Superior temporal gyrus (tissue), 1 donor: ENCODE data around the gene MAPK1.
A peak's percentile ranks its signal among the peaks of the same experiment; 100 is the strongest.
"Not testable (repeated sequence)": the region's sequence is repeated elsewhere in the genome, so short reads cannot be mapped to it uniquely, and the experiment has no call there.

Experiments used
- DNase-seq: peaks from one replicate; pipeline ENCODE4 v3.0.0-alpha.2; 2016; ENCODE audit errors: extremely low spot score

The MAPK1 gene

DNA sequence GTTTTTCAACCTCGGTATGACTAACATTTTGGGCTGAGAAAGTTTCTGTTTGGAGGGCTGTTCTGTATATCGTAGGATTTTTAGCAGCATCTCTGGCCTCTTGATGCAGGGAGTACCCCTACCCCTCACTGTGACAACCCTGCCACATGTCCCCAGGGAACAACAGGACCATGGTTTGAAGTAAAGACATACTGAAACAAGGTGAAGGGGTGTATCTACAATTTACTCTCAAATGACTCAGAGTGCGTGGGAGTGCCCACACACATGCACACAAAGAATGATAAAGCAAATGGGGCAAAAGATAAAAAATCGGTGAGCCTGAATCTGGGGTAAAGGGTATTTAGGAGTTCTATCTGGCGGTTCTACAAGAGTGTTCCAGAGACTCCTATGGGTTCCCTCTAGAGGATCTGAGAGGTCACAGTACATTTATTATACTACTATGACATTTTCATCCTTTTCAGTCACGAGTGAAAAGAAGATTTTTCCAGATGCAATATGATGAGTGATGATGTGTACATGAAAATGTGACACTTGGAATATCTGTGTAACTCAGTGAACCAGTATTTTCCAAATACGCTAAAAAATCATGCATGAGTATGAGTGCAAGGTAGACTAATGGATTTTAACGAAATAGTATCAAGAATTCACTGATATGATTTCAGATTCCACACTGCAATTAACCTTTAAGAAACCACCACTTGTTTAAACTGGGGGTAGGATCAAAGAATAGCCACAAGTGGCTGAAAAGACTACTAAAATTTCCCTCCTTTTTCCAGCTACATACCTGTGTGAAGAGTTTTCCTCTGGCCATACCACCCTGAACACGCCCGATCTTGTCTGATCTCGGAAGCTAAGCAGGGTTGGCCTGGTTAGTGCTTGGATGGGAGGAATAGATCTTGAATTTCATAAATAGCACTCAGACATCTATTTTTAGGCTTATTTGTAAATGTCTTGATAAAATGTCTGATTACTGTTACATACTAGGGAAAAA is 75.5 kb downstream of the MAPK1 start:
- peak; percentile 36 for DNase-seq

DNA sequence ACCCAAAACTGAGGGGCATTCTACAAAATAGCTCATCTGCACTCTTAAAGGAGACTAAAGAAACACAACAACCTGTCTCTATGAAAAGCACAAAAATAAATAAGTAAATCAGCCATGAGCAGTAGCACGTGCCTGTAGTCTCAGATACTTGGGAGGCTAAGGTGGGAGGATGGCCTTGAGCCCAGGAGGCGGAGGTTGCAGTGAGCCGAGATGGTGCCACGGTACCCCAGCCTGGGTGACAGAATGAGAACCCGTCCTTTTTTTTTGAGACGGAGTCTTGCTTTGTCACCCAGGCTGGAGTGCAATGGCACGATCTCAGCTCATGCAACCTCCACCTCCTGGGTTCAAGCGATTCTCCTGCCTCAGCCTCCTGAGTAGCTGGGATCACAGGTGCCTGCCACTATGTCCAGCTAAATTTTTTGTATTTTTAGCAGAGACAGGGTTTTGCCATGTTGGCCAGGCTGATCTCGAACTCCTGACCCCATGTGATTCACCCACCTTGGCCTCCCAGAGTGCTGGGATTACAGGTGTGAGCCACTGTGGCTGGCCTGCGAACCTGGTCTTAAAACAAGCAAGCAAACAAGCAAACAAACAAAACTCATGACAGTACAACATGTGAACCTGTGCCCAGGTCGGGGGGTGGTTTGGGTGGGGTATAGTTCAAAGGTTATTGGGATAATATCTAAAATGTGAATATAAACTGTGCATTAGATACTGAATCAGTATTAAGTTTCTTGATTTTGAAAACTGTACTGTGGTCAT is 76.4 kb downstream of the MAPK1 start:
- peak; percentile 2 for DNase-seq

DNA sequence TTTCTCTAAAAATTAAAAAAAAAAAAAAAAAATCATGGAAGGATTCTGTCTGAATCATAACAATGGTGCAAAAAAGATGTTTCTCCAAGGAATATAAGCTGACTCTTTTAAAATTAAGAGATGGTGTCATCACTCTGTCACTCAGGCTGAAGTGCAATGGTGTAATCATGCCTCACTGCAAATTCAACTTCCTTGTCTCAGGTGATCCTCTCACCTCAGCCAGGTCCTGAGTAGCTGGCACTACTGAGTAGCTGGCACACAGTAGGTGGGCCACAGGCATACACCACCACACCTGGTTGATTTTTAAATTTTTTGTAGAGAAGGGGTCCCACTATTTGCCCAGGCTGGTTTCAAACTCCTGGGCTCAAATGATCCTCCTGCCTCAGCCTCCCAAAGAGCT is 77.1 kb downstream of the MAPK1 start:
- DNase-seq: no peak

DNA sequence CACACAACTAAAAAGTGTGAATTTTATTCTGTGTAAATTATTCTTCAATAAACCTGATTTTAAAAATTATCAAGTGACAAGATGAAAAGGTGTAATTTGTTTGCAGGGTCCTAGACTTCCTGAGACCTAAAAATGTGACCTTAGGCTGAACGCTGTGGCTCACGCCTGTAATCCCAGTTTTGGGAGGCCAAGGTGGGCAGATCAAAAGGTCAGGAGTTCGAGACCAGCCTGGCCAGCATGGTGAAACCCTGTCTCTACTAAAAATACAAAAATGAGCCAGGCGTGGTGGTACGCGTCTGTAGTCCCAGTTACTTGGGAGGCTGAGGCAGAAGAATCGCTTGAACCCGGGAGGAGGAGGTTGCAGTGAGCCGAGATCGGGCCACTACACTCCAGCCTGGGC is 79.9 kb downstream of the MAPK1 start:
- not testable (repeated sequence) for DNase-seq

DNA sequence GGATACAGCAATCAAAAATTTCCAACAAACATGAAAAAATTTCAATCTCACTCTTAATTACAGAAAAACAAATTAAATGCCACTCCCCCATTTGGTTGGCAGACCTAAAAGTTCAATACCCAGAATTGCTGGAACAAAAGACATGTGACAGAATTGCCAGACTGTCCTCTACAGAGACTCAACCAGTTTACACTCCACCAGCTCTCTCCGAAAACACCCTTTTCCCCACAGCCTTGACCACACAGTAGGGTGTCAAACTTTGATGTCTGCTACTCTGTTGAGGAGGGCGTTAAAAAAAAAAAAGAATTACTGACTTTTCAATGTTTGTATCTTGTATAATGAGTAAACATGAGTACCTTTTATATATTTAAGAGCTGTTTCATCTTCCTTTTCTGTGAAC is 87.2 kb downstream of the MAPK1 start:
- no peak for DNase-seq

DNA sequence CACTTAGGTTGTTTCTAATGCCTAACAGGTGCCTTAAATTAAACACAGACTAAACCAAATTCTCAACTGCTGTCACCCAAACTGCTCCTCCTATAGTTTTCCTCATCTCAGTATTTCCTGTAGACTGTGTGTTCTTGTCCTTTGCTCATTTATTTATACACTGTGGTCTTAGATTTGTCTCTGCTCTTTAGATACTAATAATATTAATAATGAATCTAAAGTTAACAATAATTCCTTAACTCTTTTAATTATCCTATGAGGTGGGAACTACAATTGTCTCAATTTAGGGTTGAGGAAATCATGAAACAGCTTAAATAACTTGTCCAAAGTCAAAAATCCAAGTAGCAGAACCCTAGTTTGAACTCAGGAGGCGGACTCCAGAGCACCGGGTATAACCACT is 88.0 kb downstream of the MAPK1 start:
- DNase-seq: no peak

DNA sequence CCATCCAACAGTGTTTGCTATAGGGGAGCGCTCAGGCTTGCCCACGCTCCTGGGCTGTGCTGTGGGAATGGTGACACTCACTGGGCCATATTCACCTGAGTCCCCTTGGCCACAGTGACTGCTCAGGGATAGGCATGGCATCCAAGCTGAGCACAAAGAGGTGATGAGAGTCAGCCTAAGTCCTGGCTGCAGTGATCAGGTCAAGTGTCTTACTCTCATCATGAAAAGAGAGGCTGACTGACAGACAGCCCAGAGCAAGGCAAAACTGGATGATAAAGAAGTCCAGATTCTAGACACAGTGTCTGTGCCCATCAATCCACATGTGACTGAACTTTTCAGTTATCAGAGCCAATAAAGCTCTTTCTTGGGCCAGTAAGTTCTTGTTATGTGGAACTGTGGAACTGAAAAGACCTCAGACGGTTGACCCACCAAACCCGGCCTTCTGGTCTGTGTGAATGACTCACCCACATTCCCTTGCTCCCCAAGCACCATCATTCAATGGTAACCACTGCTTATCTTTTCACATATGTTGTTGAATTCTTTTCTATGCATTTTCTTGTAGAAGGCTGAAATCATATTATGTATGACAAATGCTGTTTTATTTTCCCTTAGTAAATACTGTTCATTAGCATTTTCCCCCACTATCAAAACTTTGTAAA is 88.6 kb downstream of the MAPK1 start:
- no peak for DNase-seq

DNA sequence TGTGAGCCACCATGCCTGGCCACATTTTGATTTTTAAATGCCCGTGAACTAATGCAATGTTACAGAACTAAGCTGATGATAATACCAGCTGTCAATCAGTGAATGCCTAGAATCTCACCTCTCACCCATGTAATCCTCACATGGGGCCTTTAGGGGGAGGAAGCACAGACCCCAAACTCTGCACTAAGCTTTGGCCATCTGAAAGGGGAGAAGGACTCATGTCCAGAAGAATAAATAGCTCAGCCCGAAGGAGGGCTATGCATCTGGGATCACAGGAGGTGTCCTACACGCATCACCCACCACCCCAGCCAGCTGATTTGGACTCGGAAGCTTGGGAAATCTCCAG is 95.8 kb downstream of the MAPK1 start:
- DNase-seq: no peak

DNA sequence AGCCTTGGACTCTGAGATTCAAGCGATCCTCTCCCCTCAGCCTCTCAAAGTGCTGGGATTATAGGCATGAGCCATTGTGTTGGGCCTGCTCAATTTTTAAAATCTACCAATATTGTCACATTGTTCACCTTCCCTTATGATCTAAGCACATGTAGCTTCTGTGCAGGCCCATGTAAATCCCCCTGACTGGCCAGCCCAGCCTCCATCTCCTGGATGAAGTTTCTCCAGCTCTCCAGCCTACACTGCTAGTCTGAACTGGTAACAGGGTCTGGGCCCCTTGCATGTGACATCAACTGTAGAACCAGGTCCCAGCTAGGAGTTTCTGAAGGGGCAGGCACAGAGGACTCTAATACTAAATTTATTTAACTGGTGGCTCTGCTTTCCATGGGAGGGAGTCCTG is 99.0 kb downstream of the MAPK1 start:
- no peak for DNase-seq

DNA sequence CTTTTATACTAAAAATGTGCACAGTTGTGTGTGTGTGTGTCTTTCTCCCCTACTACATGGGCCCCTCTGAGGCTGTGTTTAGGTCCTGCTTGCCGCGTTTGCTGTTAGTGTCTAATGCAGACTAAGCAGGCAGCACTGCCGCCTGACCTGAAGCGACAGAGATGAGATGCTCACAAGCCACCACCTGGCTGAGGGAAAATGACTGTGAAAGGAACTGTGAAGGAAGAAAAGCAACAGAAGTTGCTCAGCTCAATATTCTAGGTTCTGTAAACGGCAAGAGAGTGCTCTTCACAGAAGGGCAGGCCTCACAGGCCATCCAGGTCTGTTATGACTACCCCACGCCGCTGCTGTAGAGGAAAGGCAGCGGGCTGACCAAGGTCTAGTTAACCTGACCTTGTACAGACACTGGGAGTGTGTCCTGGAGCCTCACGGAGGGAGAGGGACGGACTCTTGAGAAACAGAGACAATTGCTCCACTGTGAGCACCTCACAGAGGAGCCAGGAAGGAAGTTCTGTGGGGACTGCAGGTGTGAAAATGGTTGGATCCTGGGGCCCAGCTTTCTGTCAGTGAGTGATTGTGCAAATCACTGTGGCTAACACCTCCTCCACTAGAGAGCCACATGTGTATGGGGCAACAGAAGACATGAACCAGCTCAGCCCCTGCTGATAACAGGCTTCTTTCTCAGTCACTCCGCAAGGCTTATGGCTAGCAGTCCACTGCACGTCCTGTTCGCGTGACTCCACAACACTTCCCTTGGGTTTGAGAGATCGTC is 100.6 kb downstream of the MAPK1 start:
- no peak for DNase-seq

DNA sequence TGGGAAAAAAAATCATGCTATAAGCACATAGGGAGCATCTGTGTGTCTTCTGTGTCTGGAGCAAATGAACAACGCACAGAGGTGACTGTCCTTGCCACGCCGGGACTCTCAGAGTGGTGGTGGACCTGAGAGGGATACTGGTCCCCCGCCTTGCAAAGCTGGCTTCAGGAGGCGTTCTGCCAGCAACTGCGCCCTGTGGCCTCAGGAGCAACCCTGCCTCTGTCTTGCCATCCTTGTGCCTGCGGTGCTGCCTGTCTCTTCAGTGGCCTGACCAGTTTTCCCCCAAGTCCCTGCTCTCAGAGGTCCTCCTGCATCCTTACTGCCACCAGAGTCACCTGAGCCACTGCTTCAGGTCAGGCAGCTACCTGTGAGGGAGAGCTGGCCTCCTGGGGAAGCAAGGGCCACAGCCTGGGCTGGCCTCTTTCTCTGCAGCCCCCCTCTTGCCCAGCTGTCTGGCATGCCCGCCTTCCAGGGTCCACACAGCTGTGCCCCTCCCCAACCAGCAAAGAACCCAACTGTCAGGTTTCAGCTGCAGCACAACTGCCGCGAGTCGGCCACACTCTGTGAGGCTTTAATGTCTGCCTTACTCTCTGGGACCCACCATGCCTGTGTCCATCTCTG is 101.4 kb downstream of the MAPK1 start:
- no peak for DNase-seq

DNA sequence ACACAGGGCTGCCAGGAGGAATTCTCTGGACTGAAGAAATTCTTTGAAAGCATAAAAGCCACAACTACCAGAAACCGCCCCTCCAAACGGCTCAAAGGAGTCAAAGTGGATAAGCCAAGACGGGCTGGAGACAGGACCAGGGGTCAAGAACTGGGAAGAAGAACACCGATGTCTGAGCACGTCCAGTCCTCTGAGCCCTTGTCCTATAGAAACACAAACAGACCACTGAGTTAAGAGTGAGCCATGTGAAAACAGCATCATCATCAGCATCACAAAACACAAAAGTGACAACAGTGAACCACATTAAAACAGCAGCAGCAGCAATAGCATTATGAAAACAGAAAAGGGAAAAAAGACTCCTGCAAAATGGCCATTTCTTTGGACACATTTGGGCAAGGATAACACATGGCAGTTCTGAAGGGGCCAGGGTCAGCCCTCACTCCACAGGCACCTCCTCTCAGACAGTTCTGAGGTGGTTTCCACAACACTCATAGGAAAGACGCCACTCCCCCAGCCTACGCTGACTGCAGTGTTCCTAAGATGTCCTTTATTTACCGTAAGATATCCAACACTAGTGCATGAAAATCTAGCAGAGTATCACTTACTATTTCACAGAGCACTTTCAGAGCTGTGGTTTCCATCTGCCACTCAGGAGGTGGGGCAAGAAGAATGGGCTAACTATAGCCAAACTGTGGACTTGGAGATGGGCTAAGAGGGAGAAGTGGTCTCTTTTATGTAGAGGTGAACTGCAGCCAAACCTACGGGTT is 103.2 kb downstream of the MAPK1 start:
- DNase-seq: no peak

DNA sequence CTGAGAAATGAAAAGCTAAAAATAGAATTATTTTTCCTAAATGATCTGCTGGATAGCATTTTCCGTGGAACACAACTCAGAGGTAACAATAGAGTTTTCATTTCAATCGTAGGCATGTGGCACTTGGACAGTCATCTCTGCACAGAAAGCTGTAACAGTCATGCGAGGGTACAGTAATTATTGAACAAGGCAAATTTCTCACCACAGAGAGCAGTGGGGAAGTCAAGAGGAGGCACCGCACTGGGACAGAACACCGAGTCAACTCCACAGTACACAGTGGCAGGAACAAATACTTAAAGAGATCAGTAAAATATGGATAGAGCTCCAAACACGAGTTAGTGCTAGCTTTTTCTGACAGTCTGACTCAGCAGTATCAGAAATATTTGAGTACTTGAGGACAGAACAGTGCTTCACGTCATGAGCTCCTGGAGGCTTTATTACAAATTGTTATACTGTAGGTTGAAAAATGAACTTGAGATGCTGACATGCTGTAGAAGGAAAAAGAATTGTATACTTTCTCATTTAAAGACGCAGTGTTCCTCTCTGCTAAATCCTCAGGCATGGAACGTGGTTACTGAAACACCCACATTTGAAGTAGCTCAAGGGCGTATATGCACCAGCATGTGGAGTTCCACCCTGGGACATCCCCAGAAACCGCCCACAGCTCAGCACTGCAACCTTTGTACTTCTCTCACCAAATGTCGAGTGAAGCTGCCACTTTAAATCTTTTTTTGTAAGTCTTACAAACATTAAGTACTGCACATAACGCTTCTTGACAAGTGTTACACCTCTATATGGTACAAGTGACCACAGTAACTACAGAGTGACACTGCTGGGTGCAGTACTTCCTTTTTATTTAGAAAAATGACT is 104.5 kb downstream of the MAPK1 start:
- peak; percentile 44 for DNase-seq

DNA sequence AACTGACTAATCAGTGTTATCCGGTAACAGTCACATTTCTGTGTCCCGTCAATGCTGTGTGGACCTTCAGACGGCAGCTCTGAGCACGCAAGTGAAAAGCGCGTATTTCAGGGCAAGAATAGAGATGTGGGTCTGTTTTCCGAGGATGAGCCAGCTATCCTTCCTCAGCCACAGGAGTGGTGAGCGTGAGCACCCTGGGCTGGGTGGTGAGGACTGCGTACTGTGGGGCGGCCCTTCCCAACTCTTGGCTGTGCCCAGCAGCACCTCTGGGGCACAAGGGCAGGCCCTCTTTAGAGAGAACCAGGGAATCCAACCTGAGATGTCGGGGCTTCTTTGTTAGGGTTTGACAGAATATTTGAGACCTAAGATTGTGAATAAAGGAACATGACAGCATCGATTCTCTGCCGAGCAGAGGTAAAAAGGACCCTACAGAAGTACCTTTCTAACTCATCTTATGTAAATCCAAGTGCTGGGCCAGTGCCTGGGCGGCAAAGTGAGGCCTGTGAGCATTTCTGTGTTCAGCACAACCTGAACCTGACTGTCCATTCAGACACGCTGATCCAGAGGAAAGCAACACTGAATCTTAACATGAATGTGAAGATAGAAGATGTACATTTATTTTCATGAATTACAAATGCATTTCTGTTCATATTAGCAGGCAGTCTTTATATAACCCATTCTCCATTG is 105.3 kb downstream of the MAPK1 start:
- DNase-seq: peak; percentile 16

DNA sequence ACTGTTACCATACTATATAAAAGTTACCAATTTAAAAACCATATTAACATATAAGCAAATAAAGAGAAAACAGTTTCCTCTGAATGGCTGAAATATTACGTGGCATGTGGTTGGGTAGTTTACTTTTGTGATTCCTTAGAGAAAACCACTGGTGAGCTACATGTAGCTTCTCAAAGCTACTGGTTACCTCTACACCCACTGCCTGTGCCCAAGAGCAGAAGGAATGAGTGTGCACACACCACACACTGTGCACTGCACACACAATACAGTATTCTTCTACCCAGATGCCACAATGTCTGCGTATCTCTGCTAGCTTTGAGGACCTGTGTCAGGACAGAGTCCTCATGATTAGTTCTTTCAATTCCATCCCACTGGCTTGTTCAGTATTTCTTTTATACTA is 106.4 kb downstream of the MAPK1 start:
- DNase-seq: no peak

DNA sequence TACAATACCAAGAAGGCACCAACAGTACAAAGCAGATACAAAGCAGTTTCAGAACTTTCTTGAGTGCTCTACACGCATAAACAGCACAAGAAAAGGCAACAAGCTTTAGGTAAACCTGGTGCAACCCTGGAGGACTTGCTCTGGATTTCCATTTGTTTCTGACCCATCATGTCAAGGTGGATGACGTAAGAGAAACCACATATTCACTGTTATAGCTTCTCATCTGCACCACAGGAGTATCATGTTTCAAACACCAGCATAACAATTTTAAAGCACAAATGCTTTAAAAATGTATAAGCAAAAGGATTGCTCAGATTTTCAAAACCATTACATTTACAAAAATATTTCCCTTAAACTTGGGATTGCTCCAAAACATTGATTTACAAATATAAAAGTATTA is 106.8 kb downstream of the MAPK1 start:
- peak; percentile 15 for DNase-seq

DNA sequence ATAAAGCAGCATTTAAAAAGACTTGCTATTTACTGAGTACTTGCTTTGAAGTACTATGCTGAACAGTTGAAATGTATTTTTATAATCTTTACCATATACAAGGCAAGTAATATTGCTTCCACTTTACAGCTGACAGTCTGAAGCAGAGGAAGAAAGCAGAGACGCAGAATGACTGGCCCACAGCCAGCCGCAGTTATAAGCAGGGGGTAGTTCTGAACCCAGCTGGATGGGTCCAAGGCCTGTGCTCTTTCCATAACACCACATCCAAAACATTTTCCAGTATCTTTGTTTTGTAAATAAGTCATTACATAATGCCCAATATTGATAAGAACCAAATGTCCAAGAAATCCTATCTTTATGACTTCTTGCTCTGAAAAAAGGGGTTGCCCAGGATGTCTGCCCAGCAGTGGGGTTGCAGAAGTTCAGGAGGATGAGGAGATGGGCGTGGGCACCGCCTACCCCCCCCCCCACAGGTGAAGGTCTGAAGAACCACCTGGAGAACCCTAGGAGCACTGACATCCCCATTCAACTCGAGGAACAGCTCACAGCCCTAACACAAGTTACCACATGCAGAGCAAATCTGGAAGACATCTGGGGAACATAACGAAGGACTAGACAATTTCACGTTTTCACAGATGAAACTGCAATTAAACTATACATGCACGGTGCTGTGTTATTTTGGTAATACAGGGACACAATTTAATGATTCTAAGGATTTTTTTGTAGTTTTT is 107.6 kb downstream of the MAPK1 start:
- DNase-seq: peak; percentile 32

DNA sequence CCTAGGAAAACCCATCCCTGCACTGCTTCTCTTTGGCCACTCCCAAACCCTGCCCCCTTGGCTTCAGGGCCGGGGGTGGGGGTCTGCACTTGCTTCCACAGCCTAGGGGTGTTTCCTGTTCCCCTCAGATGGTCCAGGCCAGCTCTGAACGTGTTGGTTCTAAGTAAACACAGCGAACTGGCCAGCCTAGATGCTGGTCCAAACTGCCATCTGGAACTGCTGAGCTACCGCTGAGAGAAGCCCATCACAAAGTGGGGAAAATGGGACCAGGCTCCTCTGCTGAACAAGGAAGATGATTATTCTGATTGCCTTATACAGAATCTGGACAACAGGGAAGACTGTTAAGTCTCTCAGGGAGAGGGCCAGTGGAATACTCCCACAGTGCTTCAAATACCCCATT is 108.4 kb downstream of the MAPK1 start:
- DNase-seq: peak; percentile 30
